Adipose tissue (tissue), 3 donors: ENCODE measurements around the gene CDIP1. TPM values are rescaled to one million over a fixed set of nuclear protein-coding genes. Genes with fewer than 3 reads are reported as not detected.

Source experiments
- H3K27ac ChIP-seq: one replicate; pipeline ENCODE4 v1.5.1; 2013; ENCODE audit warnings: low read depth, low read length
- WGBS, 3 donors: extraction: QIAGEN DNeasy Blood & Tissue Kit; methylation state at CpG; one replicate each; pipeline ENCODE4 v1.1.7; 2013; 5-methylcytosine and 5-hydroxymethylcytosine counted together
- polyA plus RNA-seq, 3 donors: library from polyadenylated mRNA; stranded (reverse); fragments of 200-250 nt; gene quantifications; one replicate each; pipeline ENCODE4 v1.2.3, GENCODE V29; 2013
- donor health status: healthy with polysubstance abuse.
- donor health status: Bipolar disorder and iron deficiency.
- donor health status: healthy.

CDIP1 gene
- polyA plus RNA-seq, 3 donors, result 13.6 to 17.0 (median 16.1) TPM

DNA sequence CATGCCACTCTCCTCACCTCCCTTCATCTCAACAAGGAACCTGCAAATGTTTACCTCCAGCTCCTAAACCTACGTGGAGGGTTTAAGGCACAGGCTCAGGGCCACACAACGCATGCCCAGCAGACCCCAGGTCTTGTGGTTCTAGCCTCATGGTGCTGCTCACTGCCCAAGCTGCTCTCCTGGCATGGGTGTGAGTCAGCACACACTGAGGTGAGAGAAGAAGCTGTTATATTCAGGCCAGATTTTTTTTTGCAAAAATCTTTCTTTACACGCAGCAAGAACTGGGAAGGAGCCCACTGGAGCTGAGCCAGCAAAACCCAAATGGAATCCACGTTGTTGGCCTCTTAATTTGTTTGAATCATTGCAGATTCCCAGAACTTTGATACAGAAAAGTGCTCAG lies 12.0 kb upstream of the CDIP1 start:
- H3K27ac ChIP-seq, result no peak overlapping the region
- WGBS, 3 donors, result 35 to 49% (median 41%) methylated on average over 4 of the region's 4 CpGs

DNA sequence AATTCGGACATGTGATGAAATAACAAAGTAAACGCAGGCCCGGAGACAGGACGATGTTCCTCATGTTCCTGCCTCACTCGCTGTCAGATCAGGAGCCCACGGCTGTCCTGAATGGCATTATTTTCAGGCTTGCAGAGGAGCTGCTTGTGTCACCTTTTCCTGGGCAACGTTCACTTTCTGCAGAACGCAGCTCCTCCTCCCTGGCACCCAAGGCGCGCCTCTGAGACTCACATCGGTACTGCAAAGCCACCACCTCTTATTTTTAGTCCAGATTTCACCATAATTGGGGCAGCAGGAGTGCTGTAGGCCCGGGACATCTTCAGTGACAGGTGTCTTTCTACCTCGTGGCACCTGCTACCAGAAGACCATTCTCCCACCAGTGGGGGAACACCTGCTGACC lies 9.6 kb upstream of the CDIP1 start:
- WGBS, 3 donors, result 73 to 87% (median 80%) methylated on average over 13 of the region's 13 CpGs
- no peak overlapping the region for H3K27ac ChIP-seq

- WGBS, 3 donors, result 74 to 81% (median 75%) methylated on average over 8 of the region's 8 CpGs
- H3K27ac ChIP-seq, result no peak overlapping the region
Observed at GRCh38 chr16:4544473-4544872, 5.9 kb upstream of the CDIP1 start.

GRCh38 chr16:4539716-4540284 lies 1.2 kb upstream of the CDIP1 start:
- H3K27ac ChIP-seq, result no peak overlapping the region
- WGBS, 3 donors, result 95 to 100% (median 95%) methylated on average over 2 of the region's 2 CpGs

- 6 to 16% (median 14%) methylated on average over 73 to 75 of the region's 75 CpGs for WGBS, 3 donors
- no peak overlapping the region for H3K27ac ChIP-seq
Observed at GRCh38 chr16:4537376-4538343, 913 bp downstream of the CDIP1 start.

DNA sequence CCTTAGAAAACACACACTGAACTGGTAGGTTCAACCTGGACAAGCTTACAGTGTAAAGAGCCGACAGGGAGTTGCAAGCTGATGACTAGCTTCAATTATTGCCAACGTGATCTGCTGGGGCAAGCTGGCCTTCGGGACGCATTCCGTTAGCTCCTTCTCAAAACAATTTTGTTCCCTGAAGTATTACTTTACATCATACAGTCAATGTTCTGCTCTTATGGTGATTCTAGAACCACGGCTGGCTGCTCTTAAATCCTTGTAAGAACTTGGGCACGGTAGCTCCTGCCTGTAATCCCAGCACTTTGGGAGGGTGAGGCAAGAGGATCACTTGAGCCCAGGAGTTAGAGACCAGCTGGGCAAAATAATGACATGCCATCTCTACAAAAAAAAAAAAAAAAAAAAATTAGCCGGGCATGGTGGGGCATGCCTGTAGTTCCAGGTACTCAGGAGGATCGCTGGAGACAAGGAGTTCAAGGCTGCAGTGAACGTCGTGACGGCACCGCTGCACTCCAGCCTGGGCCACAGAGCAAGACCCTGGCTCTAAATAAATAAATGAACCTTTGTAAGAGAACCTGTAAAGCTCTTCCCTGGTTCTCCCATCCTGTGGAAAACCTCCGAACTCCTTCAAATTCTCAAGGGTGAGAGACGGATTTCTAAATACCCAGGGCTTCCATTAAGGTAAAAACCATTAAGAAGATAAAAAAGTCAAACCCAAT lies 2.0 kb downstream of the CDIP1 start:
- no peak overlapping the region for H3K27ac ChIP-seq

GRCh38 chr16:4535627-4536108 lies 2.9 kb downstream of the CDIP1 start:
- WGBS, 3 donors, result 73 to 82% (median 77%) methylated on average over 7 of the region's 7 CpGs
- no peak overlapping the region for H3K27ac ChIP-seq

More for the DNA sequence above, 2.0 kb downstream of the CDIP1 start:
- 79 to 91% (median 90%) methylated on average over 15 of the region's 15 CpGs for WGBS, 3 donors

DNA sequence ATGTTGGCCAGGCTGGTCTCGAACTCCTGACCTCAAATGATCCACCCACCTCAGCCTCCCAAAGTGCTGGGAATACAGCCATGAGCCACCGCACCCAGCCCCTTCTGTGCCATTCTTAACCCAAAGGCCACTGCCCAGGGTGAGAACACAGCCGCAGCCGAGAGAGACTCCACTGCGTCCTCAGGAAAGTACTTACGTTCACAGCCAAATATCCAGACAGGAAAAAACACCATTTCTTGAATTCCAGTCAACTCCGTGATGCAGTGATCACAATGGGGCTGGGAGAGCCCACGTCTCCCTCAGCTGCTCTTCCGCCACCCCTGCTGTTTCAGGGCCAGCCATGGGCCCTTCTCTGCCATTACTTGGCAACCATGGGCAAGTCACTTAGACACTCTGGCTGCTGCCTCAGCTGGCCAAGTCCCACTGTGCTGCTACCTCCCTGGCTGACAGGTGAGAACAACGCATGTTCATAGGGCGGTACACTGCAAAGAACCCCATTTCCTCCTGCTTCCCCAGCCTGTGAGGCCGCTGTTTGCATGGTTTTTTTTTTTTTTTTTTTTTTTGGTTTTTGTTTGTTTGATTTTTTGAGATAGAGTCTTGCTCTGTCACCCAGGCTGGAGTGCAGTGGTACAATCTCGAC lies 4.3 kb downstream of the CDIP1 start:
- WGBS, 3 donors, result 54 to 79% (median 73%) methylated on average over 13 of the region's 13 CpGs
- no peak overlapping the region for H3K27ac ChIP-seq

DNA sequence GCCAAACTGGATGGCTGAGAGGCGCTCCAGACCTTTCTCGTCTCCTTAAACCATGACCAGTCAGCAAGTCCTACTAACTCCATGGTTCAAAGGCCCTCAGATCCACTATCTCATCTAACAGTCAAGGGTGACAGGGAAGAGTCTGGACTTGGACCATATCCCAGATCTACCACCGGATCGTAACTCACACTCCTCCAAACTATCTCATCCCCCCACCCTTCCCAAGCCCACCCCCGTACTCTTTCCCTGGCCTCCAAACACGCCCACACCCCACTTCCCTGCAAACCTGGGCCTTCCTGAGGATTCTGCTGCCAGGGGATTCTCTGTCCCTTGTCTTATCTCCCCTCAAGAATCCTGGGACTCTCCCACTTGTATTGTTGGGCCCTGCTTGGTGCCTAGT lies 5.1 kb downstream of the CDIP1 start:
- 79 to 86% (median 82%) methylated on average over 6 of the region's 6 CpGs for WGBS, 3 donors
- H3K27ac ChIP-seq, result no peak overlapping the region

DNA sequence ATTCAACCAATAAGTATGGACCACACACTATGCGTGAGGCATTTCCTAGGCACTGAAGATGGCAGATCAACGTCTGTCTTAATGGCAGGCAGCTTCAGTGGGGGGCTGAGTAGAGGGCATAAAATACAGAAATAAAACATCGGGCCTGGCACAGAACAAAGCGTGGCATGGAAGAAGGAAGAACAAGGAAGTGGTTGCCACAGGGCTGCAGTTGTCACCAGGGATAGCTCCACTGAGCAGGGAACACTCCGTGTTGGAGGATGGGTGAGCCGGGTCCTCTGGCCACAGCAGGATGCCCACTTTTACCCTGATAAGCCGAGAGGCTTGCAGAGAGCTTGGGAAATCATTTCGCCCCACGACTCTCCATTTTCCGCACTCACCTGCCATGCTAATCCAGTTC lies 6.3 kb downstream of the CDIP1 start:
- H3K27ac ChIP-seq, result no peak overlapping the region
- 92 to 97% (median 97%) methylated on average over 10 of the region's 10 CpGs for WGBS, 3 donors

GRCh38 chr16:4531811-4532210 lies 6.8 kb downstream of the CDIP1 start:
- WGBS, 3 donors, result 75 to 93% (median 88%) methylated on average over 8 of the region's 8 CpGs
- no peak overlapping the region for H3K27ac ChIP-seq

DNA sequence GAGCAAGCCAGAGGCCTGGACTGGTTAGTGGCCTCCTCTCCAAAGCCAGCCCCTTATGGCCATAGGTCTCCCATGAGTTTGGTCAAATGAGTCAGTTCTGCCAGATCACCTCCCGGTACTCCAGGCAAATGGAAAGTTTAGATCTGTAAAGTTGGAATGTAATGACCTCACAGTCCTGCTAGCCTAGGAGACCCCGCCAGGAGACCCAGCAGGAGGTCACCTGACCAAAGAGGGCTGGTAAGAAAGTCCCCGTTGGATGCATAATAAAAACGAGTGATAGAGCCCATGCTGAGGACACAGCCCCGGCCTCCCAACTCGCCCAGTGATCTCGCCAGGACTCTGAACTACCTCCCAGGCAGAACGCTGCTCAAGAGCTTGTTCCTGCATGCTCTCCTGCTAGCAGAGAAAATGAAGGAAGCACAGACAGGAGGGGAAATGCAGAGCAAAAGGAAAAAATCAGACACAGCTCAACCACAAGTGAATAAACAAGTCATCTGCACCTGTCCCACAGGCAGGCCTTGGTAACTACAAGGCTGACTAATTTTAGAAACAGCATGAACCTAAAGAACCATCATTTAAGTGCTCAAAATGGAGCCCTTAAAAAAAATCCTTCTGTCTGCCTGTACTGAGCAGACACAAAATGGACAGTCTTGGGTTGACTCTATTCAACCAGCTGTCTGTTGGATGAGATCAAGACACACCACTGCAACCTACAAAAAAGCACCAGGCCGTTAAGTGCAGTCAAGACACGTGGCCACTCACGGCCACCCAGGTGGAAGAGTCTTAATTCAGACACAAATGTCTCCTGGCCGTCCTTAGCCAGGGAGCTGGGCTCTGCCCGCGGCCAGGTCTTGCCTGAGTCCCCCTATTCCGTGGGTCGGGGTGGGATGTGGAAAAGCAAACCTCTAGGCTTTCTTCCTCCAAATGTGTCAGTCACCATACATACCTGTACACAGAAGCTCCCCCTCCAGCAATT lies 9.2 kb downstream of the CDIP1 start:
- no peak overlapping the region for H3K27ac ChIP-seq

GRCh38 chr16:4525634-4526277 lies 12.8 kb downstream of the CDIP1 start:
- WGBS, 3 donors, result 69 to 83% (median 74%) methylated on average over 13 of the region's 13 CpGs
- no peak overlapping the region for H3K27ac ChIP-seq

More for the DNA sequence above, 9.2 kb downstream of the CDIP1 start:
- 45 to 68% (median 64%) methylated on average over 16 of the region's 16 CpGs for WGBS, 3 donors

- no peak overlapping the region for H3K27ac ChIP-seq
- WGBS, 3 donors, result 56 to 70% (median 62%) methylated on average over 7 of the region's 7 CpGs
Observed at GRCh38 chr16:4525069-4525468, 13.5 kb downstream of the CDIP1 start.

DNA sequence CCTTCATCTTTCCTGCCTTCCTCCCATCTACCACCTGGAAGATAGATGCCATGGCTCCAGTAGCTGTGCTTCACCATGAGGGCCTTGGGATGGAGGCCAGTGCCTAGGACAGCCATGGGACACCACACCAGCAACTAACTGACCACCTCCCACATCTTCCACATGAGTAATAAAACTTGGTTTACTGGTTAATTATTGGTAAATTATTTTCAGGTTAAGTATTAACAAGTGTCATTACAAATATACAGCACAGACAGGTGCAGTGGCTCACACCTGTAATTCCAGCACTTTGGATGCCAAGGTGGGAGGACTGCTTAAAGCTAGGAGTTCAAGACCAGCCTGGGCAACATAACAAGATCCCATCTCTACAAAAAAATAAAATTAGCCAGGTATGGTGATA lies 14.0 kb downstream of the CDIP1 start:
- H3K27ac ChIP-seq, result no peak overlapping the region

DNA sequence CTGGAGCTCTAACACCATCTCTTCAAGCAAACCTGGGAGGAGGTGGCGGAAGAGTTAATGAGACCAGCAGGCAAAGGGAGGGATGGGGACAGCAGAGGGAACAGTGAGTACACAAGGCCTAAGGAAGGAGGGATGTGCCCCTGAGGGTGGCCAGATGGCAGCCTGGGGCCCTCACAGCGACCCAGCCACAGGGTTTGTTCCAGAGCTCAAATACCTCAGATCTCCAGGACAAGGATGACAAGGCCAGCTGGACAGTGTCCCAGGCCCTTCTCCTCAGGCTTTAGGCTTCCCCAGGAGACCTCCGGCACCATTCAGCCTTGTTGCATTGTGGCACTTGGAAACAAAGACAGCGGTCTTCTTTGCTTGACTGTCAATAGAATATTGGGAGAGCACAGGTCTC lies 14.9 kb downstream of the CDIP1 start:
- H3K27ac ChIP-seq, result no peak overlapping the region
- WGBS, 3 donors, result 81 to 95% (median 93%) methylated on average over 4 of the region's 4 CpGs

DNA sequence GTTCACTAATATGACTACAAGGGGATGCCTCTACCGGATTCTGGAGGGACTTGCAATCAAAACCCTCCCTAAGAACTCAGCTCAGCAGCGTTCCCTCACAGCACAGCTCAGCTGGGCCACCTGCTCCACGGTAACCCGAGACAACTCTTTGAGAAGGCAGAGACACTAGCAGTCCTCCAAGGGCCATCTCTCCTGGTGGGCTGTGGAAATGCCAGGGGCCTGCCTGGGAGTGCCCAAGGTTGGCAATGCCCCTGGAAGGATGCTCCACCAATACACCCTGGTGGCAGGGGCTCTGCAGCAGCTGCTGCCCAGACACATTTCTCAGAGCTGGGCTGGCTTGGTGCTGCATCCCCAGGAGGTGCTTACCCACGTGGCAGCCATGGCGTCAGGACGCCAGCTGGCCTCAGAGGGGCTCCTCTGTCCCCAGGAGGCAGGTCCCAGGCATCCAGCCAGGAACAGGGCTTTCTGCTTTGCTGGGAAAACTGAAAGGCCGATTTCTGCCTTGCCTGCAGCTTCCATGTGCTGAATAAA lies 16.5 kb downstream of the CDIP1 start:
- no peak overlapping the region for H3K27ac ChIP-seq
- WGBS, 3 donors, result 40 to 65% (median 65%) methylated on average over 8 of the region's 8 CpGs
